Measurements from ENCODE around the gene FBXL20. TPM values are rescaled to one million over a fixed set of nuclear protein-coding genes. Genes with fewer than 3 reads are reported as not detected.
"Not testable (repeated sequence)": the region's sequence is repeated elsewhere in the genome, so short reads cannot be mapped to it uniquely, and the experiment has no call there.

FBXL20 gene
- total RNA-seq, 4 donors from 2014 or later, result 20.5 to 34.7 (median 26.6) TPM

GRCh38 chr17:39349246-39349645, 52.2 kb downstream of the FBXL20 start:
- DNase-seq, result no peak
- Histone ChIP-seq H3K27ac (no peak overlapping the region), H3K4me1 (peaks cover 0 to 10% (median 0%) of the 10 kb centered on the region in 4 donors), H3K27me3 (no peaks in the 10 kb centered on the region), H3K9me3 (no peaks in the 10 kb centered on the region), H3K4me3 (no peak overlapping the region), H3K36me3 (no peaks in the 10 kb centered on the region)
- TF ChIP-seq POLR2A (IDR thresholded peaks at IDR 0.05) (no peak), CTCF (IDR thresholded peaks at IDR 0.05) (no peak)

DNA sequence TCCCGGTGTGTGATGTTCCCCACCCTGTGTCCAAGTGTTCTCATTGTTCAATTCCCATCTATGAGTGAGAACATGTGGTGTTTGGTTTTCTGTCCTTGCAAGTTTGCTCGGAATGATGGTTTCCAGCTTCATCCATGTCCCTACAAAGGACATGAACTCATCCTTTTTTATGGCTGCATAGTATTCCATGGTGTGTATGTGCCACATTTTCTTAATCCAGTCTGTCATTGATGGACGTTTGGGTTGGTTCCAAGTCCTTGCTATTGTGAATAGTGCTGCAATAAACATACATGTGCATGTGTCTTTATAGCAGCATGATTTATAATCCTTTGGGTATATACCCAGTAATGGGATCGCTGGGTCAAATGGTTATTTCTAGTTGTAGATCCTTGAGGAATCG, 54.6 kb downstream of the FBXL20 start:
- not testable (repeated sequence) for H3K27me3 ChIP-seq, H3K27ac ChIP-seq, H3K4me3 ChIP-seq, H3K4me1 ChIP-seq, H3K36me3 ChIP-seq, H3K9me3 ChIP-seq, DNase-seq

GRCh38 chr17:39341541-39341940, 59.9 kb downstream of the FBXL20 start:
- no peaks in the 10 kb centered on the region for H3K27me3 ChIP-seq
- no peak overlapping the region for H3K4me3 ChIP-seq
- no peak for DNase-seq
- peaks cover 0 to 8% (median 0%) of the 10 kb centered on the region in 3 donors for H3K36me3 ChIP-seq
- TF ChIP-seq POLR2A (IDR thresholded peaks at IDR 0.05), result no peak
- no peak for TF ChIP-seq CTCF (IDR thresholded peaks at IDR 0.05)
- H3K4me1 ChIP-seq, result no peaks in the 10 kb centered on the region
- peaks cover 0 to 3% (median 0%) of the 10 kb centered on the region in 4 donors for H3K9me3 ChIP-seq
- H3K27ac ChIP-seq, result no peak overlapping the region

DNA sequence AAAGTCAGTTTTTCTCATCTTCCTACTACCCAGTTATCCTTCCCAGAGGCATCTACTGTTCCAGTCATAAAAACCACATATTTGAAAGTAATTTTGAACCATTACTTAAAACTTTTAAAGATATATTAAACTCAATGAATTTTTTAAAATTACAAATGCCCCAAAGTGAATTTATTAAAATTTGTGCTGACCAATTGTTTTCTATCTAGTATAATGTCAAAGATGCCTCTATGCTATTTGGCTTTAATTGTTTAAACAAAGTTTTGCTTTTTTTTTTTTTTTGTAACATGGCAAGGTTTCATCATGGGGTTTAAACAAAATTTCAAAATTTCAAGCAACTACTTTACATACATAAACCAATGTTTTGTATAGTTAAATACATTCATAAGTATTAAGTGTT, 60.7 kb downstream of the FBXL20 start:
- H3K27me3 ChIP-seq, result no peaks in the 10 kb centered on the region
- DNase-seq, result no peak
- no peak overlapping the region for H3K27ac ChIP-seq
- no peak overlapping the region for H3K4me3 ChIP-seq
- peaks cover 0 to 3% (median 0%) of the 10 kb centered on the region in 4 donors for H3K9me3 ChIP-seq
- H3K36me3 ChIP-seq, result peaks cover 0 to 8% (median 0%) of the 10 kb centered on the region in 3 donors
- no peak for TF ChIP-seq CTCF (IDR thresholded peaks at IDR 0.05)
- no peaks in the 10 kb centered on the region for H3K4me1 ChIP-seq

DNA sequence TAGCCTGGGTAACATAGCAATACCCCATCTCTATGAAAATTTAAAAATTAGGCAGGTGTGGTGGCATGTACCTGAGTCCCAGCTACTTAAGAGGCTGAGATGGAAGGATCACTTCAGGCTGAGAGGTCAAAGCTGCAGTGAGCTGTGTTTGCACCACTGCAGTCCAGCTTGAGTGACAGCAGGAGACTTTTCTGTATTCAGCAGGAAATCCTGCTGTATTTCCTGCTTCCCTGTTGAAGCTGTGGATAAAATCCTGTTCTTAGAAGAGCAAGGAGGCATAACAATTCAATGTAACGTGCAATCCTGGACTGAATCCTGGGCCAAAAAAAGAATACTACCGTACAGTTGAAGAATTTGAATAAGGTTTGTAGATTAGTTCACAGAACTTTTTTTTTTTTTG, 62.2 kb downstream of the FBXL20 start:
- Histone ChIP-seq H3K27ac (no peak overlapping the region), H3K27me3 (no peaks in the 10 kb centered on the region), H3K9me3 (peaks cover 0 to 3% (median 0%) of the 10 kb centered on the region in 4 donors), H3K36me3 (peaks cover 0 to 8% (median 0%) of the 10 kb centered on the region in 3 donors), H3K4me3 (no peak overlapping the region), H3K4me1 (no peaks in the 10 kb centered on the region)
- DNase-seq, result no peak
- TF ChIP-seq POLR2A (IDR thresholded peaks at IDR 0.05), result no peak
- no peak for TF ChIP-seq CTCF (IDR thresholded peaks at IDR 0.05)

- H3K27ac ChIP-seq, H3K9me3 ChIP-seq, H3K36me3 ChIP-seq, H3K4me3 ChIP-seq, DNase-seq, H3K4me1 ChIP-seq, H3K27me3 ChIP-seq: not testable (repeated sequence)
These were observed 63.8 kb downstream of the FBXL20 start for GRCh38 chr17:39337649-39338048.

- no peaks in the 10 kb centered on the region for H3K36me3 ChIP-seq
- H3K4me3 ChIP-seq, result no peak overlapping the region
- peaks cover 0 to 1% (median 0%) of the 10 kb centered on the region in 4 donors for H3K9me3 ChIP-seq
- TF ChIP-seq POLR2A (IDR thresholded peaks at IDR 0.05) (no peak), CTCF (IDR thresholded peaks at IDR 0.05) (no peak)
- H3K4me1 ChIP-seq, result no peaks in the 10 kb centered on the region
- DNase-seq, result no peak
- H3K27me3 ChIP-seq, result no peaks in the 10 kb centered on the region
- no peak overlapping the region for H3K27ac ChIP-seq
These were observed 65.7 kb downstream of the FBXL20 start for GRCh38 chr17:39335704-39336223.

DNA sequence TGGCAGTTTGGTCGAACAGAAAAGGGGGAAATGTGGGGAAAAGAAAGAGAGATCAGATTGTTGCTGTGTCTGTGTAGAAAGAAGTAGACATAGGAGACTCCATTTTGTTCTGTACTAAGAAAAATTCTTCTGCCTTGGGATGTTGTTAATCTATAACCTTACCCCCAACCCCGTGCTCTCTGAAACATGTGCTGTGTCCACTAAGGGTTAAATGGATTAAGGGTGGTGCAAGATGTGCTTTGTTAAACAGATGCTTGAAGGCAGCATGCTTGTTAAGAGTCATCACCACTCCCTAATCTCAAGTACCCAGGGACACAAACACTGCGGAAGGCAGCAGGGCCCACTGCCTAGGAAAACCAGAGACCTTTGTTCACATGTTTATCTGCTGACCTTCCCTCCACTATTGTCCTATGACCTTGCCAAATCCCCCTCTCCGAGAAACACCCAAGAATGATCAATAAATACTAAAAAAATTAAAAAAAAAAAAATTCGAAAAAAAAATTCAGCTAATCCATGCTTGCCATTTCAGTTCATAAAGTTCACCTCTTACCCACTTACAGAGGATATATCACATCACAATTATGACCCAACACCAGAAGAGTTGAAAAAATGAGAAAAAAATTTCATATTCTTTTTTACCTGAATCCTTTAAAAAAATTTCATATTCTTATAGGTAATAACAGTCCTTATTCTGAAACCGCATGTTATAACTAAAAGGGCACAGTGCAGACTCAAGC, 67.2 kb downstream of the FBXL20 start:
- not testable (repeated sequence) for DNase-seq, H3K27me3 ChIP-seq, H3K36me3 ChIP-seq, H3K4me1 ChIP-seq, H3K27ac ChIP-seq, H3K9me3 ChIP-seq, H3K4me3 ChIP-seq

All from Peyer's patch (tissue), 4 donors.